ENCODE data around the gene TSC2.
"Not testable (repeated sequence)": the region's sequence is repeated elsewhere in the genome, so short reads cannot be mapped to it uniquely, and the experiment has no call there.

TSC2 gene

GRCh38 chr16:2032285-2033056, 15.3 kb upstream of the TSC2 start:
- no peak for DNase-seq

GRCh38 chr16:2033057-2033908, 14.5 kb upstream of the TSC2 start:
- peak; percentile 76 for DNase-seq

GRCh38 chr16:2033909-2034695, 13.7 kb upstream of the TSC2 start:
- DNase-seq = not testable (repeated sequence)

DNA sequence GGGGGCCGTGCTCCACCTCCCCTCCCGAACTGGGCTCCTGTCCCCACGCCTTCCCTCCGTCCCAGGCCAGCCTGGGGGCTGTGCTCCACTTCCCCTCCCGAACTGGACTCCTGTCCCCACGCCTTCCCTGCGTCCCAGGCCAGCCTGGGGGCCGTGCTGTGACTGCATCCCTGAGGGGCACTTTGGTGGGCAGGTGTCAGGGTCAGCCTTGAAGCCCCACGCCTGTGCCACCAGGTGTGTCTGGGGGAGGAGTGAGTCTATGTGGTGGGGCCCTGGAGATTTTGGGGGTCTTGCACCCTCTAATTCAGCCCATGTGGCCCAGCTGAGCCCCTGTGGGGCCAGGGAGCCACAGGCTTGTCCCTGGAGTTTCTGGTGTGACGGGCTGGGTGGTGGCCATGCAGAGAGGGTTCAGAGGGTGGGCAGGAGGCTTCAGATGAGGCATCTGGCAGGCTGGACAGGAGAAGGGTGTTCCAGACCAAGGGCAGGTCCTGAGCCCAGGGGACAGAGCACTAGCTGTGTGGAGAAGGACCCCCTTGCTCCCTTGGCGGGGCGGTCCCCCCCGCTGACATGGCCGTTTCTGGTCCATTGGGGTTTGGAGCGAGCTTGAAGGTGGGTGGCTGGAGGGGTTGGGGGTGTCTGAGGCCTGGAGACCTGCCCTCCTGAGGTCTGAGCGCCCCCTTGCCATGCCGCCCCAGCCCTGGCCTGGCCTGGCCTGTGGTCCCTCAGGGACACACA, 12.9 kb upstream of the TSC2 start:
- DNase-seq = no peak

GRCh38 chr16:2035431-2036199, 12.2 kb upstream of the TSC2 start:
- DNase-seq = no peak

DNA sequence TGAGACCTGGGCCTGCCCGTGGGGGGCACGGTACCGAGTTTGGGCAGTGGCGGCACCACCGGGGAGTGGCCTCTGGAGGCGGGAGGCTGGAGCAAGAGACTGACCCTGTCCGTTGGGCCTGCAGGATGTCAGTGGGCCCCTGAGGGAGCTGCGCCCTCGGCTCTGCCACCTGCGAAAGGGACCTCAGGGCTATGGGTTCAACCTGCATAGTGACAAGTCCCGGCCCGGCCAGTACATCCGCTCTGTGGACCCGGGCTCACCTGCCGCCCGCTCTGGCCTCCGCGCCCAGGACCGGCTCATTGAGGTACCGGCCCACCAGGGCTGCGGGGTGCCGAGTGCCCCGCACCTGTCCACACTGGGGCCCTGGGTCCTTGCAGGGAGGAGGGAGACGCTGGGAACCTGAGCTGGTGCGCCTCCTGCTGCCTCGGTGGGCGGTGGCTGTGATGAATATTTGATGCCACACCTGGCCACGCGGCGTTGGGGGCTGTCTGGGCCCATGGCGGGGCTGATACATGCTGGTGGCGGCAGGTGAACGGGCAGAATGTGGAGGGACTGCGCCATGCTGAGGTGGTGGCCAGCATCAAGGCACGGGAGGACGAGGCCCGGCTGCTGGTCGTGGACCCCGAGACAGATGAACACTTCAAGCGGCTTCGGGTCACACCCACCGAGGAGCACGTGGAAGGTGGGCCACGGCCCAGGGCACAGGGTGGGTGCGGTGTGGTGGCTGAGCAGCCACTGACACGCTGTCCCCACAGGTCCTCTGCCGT, 11.4 kb upstream of the TSC2 start:
- DNase-seq = no peak

DNA sequence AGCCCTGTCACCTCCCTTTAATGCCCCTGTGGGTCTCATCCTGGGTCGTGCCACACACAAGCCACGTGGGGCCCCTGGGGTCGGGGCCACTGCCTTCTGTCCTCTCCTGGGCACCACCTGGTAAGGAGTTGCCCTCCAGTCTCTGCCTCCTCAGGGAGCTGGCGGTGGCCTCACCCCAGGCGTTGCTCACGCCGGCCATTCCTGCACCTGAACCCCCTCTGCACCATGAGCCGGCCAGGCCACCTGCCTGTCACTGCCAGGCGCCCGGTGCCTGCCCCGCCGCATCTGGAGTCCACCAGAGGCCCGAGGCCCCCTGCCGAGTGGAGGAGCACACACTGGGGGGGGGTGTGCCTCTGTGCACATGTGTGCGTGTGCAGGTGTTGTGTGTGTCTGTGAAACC, 10.7 kb upstream of the TSC2 start:
- DNase-seq = no peak

- DNase-seq = no peak
Measured at GRCh38 chr16:2037647-2038381, 10.0 kb upstream of the TSC2 start.

GRCh38 chr16:2038382-2039231, 9.2 kb upstream of the TSC2 start:
- DNase-seq = no peak

GRCh38 chr16:2039274-2040031, 8.3 kb upstream of the TSC2 start:
- no peak for DNase-seq

GRCh38 chr16:2040041-2040786, 7.6 kb upstream of the TSC2 start:
- no peak for DNase-seq

DNA sequence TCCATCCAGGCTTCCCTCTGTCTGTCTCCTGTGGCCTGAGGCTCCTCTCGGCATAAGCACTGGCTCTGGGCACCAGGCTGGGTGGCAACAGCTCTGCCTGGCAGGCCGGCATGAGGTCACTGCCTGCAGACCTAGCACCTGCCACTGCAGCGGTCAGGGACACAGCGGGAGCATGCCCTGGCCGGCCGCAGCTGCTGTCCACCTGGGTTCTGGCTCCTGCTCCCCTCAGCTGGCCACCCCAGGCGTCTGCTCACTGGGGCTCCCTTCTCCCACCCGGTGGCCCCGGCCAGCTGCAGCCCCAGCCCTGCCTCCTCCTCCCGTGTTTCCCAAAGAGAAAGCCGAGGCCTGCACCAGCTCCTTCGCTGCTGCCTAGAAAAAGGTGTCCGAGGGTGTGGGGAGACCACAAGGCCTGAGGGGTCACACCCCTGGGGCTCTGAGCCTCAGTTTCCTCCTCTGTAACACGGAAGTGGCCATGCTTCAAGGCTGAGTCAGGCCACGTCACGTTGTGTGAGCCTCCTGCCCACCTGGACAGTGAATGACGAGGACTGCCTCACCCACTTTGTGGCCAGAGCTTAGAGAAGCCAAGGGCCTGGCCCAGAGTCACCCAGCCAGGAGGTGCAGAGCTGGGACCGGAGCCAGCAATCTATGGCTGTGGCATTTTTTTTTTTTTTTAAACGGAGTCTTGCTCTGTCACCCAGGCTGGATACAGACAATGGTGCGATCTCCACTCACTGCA, 6.8 kb upstream of the TSC2 start:
- DNase-seq = no peak

DNA sequence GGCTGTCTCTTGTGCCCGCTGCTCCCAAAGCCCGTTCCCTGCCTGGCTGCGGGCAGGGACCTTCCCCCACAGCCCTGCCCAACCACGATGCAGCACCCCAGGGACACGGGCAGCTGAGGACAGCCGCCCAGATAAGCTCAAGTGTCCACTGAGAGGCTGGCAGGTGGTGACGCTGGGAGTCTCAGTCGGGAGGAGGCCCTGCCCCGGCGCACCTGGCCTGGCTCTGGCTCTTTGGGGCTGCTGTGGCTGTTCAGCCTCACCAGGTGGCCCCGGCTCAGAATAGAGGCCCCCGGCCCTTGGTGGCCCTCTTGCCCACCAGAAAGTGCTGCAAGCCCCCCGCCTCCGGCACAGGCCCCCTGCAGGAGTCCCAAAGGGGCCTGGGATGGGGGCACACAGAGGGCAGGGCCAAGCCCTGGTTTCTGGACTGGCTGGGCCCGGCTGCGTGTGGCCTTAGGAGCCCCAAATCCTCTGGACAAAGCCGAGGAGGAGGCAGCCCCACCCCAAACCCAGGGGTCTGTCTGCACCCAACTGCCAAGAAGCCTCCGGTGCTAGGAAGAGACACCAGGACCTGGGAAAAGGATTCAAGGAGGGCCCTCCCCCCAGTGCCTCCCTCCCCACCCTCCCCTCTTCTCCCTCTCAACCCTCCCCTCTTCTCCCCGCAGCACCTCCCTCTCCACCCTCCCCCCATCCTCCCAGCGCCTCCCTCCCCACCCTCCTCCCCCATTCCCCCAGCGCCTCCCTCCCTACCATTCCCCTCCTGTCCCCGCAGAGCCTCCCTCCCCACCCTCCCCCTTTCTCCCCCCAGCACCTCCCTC, 5.4 kb upstream of the TSC2 start:
- DNase-seq = no peak

- no peak for DNase-seq
Measured at GRCh38 chr16:2042986-2043666, 4.7 kb upstream of the TSC2 start.

GRCh38 chr16:2043667-2044451, 3.9 kb upstream of the TSC2 start:
- DNase-seq = no peak
